Loucy (cell line): ENCODE results near the gene MAPK1IP1L.

Experiments
- EZH2phosphoT487 ChIP-seq: fragments of 200-600 bp; IDR thresholded peaks from 2 replicates; pipeline ENCODE4 v1.6.1; 2018; ENCODE audit warnings: antibody characterized with exemption, mild to moderate bottlenecking, moderate library complexity, borderline replicate concordance
- TF ChIP-seq, protein P1 (sequence below): fragments of 200-600 bp; sonication (generic); conservative IDR thresholded peaks from 2 replicates; pipeline ENCODE4 v1.5.1; 2014; ENCODE audit warnings: mild to moderate bottlenecking, antibody characterized with exemption, low read length

DNA sequence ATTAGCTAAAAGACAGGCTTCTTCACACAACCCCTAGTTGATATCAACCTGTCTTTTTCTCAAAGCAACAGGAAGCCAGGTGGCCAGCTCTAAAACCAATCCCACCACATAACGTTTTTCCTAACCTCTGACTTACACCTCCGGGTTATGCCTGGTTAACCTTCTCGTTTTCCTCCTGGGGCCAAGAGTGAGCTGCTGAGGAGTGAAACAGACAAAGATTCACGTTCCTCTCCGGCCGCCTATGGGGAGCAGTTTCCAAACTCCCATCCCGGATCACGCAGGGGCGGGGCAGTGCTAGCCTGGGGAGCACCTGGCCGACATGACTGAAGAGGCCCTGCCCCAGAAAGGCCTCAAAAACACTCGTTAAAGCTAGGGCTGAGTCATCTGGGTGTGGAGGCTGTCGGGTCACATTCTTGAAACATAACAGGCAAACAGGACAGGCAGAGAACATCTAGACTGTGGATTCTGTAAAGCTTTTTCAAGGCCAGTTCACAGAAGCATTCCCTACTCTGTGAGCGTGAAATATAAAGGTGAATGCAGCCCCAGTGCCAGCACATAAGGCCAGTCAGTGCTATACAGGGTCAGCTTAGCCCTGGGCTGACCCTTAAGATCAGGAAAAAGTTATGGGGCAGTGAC, 51.7 kb downstream of the MAPK1IP1L start:
- TF ChIP-seq, protein P1, sequence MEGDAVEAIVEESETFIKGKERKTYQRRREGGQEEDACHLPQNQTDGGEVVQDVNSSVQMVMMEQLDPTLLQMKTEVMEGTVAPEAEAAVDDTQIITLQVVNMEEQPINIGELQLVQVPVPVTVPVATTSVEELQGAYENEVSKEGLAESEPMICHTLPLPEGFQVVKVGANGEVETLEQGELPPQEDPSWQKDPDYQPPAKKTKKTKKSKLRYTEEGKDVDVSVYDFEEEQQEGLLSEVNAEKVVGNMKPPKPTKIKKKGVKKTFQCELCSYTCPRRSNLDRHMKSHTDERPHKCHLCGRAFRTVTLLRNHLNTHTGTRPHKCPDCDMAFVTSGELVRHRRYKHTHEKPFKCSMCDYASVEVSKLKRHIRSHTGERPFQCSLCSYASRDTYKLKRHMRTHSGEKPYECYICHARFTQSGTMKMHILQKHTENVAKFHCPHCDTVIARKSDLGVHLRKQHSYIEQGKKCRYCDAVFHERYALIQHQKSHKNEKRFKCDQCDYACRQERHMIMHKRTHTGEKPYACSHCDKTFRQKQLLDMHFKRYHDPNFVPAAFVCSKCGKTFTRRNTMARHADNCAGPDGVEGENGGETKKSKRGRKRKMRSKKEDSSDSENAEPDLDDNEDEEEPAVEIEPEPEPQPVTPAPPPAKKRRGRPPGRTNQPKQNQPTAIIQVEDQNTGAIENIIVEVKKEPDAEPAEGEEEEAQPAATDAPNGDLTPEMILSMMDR: no peak
- no peak for TF ChIP-seq EZH2phosphoT487
